Measurements from ENCODE around the gene RPS27L. TPM values are rescaled to one million over a fixed set of nuclear protein-coding genes. Genes with fewer than 3 reads are reported as not detected.
A peak's percentile ranks its signal among the peaks of the same experiment; 100 is the strongest.

The RPS27L gene
- total and polyA plus RNA-seq, 4 donors, result 9.8 to 184 (median 40.7) TPM

DNA sequence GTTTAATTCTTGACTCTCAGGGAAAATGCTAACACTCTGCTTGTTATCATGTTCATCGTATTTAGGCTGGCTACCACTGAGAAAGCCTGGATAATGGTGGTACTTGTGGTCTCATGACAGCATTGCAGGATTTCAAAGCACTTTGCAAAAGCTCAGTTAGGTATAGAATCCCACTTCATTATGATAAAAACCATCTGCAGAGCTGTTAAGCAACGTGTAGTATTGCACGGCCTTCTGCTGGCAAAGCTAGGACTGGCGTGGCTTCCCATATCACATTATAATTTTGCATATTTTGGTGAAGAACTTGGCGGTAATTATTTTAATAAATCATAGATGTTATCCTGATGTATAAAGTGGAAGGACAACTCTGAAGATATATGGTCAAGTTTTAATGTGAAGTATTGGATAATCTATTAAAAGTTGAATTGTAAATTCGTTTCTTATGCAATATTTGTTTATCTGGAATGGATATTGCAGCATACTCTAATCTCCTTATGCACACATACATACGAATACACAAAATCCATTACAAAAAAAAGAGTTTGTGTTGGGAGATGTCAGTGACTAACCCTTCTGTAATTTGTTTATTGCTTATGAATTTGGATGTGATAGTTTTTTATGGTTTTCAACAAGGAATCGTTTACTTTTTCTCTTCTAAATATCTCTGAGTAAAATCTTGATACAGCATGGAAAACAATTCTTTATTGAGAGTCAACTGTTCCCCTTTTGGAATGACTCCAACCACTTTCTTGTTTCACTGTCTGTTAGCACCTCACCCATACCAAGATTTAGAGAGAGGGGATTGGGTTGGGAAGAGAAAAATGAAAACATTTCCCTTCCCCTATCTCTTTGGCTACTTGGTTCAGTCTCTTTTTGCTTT is 41.3 kb upstream of the RPS27L start:
- no peak overlapping the region for H3K9ac ChIP-seq (ENCODE audit: low read depth in 1 of 2, low read length in 2 of 2)
- no peaks in the 10 kb centered on the region for H3K9me3 ChIP-seq (ENCODE audit: control insufficient read depth in 4 of 4, low read length in 3 of 4)
- H3K27me3 ChIP-seq (ENCODE audit: control insufficient read depth in 4 of 4, insufficient read depth in 4 of 4, low read length in 3 of 4), result no peaks in the 10 kb centered on the region
- TF ChIP-seq HNF4A (conservative IDR thresholded peaks at IDR 0.05), result no peak
- TF ChIP-seq, protein P1, sequence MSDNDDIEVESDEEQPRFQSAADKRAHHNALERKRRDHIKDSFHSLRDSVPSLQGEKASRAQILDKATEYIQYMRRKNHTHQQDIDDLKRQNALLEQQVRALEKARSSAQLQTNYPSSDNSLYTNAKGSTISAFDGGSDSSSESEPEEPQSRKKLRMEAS (IDR thresholded peaks at IDR 0.05), result no peak
- TF ChIP-seq, protein P2, sequence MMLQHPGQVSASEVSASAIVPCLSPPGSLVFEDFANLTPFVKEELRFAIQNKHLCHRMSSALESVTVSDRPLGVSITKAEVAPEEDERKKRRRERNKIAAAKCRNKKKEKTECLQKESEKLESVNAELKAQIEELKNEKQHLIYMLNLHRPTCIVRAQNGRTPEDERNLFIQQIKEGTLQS (IDR thresholded peaks at IDR 0.05), result peak; percentile 20
- TF ChIP-seq EGR1 (IDR thresholded peaks at IDR 0.05; ENCODE audit: low read depth in 2 of 2), result no peak
- no peak for TF ChIP-seq FOXA1 (IDR thresholded peaks at IDR 0.05)
- no peak for TF ChIP-seq TAF1 (conservative IDR thresholded peaks at IDR 0.05)
- TF ChIP-seq NR2F2 (IDR thresholded peaks at IDR 0.05), result no peak
- no peak for DNase-seq (ENCODE audit: low spot score)
- no peak overlapping the region for H3K27ac ChIP-seq (ENCODE audit: low read depth in 1 of 2, low read length in 2 of 2)
- no peak overlapping the region for H3K4me3 ChIP-seq (ENCODE audit: low read depth in 1 of 3, low read length in 3 of 3)
- H3K4me1 ChIP-seq (ENCODE audit: control insufficient read depth in 4 of 4, insufficient read depth in 4 of 4, low read length in 3 of 4), result peaks cover 10 to 42% (median 20%) of the 10 kb centered on the region in 4 donors
- 46% methylated on average over 8 of the region's 8 CpGs for WGBS
- H3K36me3 ChIP-seq (ENCODE audit: control insufficient read depth in 4 of 4, insufficient read depth in 3 of 4, low read depth in 1 of 4, low read length in 3 of 4), result no peaks in the 10 kb centered on the region

DNA sequence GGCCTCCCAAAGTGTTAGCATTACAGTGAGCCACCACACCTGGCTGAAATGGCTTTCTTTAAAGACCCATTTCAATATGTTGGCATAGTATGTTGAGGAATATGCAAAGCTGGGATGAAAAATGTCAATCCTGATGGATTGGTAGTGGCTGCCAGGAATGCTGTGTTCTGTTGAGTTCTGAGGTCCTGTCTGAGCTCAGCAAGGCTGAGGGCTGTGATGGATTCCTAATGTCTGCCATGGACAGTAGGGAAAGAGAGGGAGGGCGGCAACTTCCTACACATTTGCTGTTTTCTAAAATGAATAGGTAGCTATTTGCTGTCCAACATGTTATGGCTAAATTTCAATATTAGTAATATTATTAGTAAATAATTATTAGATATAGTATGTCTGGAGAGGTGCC is 40.3 kb upstream of the RPS27L start:
- H3K27ac ChIP-seq (ENCODE audit: low read depth in 1 of 2, low read length in 2 of 2), result no peak overlapping the region
- no peak for DNase-seq (ENCODE audit: low spot score)
- no peak for TF ChIP-seq GABPA (IDR thresholded peaks at IDR 0.05 in 1 of 2, conservative IDR thresholded peaks at IDR 0.05 in 1 of 2)
- TF ChIP-seq, protein P3, sequence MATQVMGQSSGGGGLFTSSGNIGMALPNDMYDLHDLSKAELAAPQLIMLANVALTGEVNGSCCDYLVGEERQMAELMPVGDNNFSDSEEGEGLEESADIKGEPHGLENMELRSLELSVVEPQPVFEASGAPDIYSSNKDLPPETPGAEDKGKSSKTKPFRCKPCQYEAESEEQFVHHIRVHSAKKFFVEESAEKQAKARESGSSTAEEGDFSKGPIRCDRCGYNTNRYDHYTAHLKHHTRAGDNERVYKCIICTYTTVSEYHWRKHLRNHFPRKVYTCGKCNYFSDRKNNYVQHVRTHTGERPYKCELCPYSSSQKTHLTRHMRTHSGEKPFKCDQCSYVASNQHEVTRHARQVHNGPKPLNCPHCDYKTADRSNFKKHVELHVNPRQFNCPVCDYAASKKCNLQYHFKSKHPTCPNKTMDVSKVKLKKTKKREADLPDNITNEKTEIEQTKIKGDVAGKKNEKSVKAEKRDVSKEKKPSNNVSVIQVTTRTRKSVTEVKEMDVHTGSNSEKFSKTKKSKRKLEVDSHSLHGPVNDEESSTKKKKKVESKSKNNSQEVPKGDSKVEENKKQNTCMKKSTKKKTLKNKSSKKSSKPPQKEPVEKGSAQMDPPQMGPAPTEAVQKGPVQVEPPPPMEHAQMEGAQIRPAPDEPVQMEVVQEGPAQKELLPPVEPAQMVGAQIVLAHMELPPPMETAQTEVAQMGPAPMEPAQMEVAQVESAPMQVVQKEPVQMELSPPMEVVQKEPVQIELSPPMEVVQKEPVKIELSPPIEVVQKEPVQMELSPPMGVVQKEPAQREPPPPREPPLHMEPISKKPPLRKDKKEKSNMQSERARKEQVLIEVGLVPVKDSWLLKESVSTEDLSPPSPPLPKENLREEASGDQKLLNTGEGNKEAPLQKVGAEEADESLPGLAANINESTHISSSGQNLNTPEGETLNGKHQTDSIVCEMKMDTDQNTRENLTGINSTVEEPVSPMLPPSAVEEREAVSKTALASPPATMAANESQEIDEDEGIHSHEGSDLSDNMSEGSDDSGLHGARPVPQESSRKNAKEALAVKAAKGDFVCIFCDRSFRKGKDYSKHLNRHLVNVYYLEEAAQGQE (IDR thresholded peaks at IDR 0.05), result no peak
- no peak for TF ChIP-seq RXRA (IDR thresholded peaks at IDR 0.05)
- no peak for TF ChIP-seq FOXA1 (IDR thresholded peaks at IDR 0.05)
- TF ChIP-seq, protein P1 (IDR thresholded peaks at IDR 0.05), result no peak
- no peak overlapping the region for H3K9ac ChIP-seq (ENCODE audit: low read depth in 1 of 2, low read length in 2 of 2)
- H3K4me3 ChIP-seq (ENCODE audit: low read depth in 1 of 3, low read length in 3 of 3), result no peak overlapping the region
- no peaks in the 10 kb centered on the region for H3K36me3 ChIP-seq (ENCODE audit: control insufficient read depth in 4 of 4, insufficient read depth in 3 of 4, low read depth in 1 of 4, low read length in 3 of 4)
- peaks cover 10 to 39% (median 20%) of the 10 kb centered on the region in 4 donors for H3K4me1 ChIP-seq (ENCODE audit: control insufficient read depth in 4 of 4, insufficient read depth in 4 of 4, low read length in 3 of 4)
- H3K9me3 ChIP-seq (ENCODE audit: control insufficient read depth in 4 of 4, low read length in 3 of 4), result no peaks in the 10 kb centered on the region
- WGBS, result 100% methylated on average over 1 of the region's 1 CpG
- no peaks in the 10 kb centered on the region for H3K27me3 ChIP-seq (ENCODE audit: control insufficient read depth in 4 of 4, insufficient read depth in 4 of 4, low read length in 3 of 4)

DNA sequence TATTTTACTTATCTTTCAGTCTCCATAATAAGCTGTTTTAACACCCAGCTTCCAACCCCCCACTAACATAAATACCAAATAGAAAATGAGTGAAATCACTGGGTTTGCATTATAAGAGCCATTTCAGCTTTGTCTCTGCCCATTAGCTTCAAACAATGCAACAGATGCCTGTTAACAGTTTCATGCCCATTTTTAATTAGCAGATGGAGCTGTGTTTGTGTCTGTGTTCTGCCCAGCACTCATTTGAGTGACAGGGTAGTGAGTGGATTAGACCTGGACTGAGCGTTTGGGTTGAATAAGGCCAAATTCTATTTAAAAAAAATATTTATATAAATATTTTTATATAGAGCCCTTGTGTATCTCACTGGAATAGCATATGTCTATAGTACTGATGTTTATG is 39.6 kb upstream of the RPS27L start:
- WGBS, result 87% methylated on average over 1 of the region's 1 CpG
- peaks cover 10 to 38% (median 20%) of the 10 kb centered on the region in 4 donors for H3K4me1 ChIP-seq (ENCODE audit: control insufficient read depth in 4 of 4, insufficient read depth in 4 of 4, low read length in 3 of 4)
- no peak for TF ChIP-seq FOXA1 (IDR thresholded peaks at IDR 0.05)
- TF ChIP-seq, protein P4, sequence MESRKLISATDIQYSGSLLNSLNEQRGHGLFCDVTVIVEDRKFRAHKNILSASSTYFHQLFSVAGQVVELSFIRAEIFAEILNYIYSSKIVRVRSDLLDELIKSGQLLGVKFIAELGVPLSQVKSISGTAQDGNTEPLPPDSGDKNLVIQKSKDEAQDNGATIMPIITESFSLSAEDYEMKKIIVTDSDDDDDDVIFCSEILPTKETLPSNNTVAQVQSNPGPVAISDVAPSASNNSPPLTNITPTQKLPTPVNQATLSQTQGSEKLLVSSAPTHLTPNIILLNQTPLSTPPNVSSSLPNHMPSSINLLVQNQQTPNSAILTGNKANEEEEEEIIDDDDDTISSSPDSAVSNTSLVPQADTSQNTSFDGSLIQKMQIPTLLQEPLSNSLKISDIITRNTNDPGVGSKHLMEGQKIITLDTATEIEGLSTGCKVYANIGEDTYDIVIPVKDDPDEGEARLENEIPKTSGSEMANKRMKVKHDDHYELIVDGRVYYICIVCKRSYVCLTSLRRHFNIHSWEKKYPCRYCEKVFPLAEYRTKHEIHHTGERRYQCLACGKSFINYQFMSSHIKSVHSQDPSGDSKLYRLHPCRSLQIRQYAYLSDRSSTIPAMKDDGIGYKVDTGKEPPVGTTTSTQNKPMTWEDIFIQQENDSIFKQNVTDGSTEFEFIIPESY (IDR thresholded peaks at IDR 0.05), result no peak
- TF ChIP-seq, protein P3 (IDR thresholded peaks at IDR 0.05), result no peak
- no peaks in the 10 kb centered on the region for H3K27me3 ChIP-seq (ENCODE audit: control insufficient read depth in 4 of 4, insufficient read depth in 4 of 4, low read length in 3 of 4)
- no peak overlapping the region for H3K9ac ChIP-seq (ENCODE audit: low read depth in 1 of 2, low read length in 2 of 2)
- no peak overlapping the region for H3K4me3 ChIP-seq (ENCODE audit: low read depth in 1 of 3, low read length in 3 of 3)
- H3K27ac ChIP-seq (ENCODE audit: low read depth in 1 of 2, low read length in 2 of 2), result no peak overlapping the region
- DNase-seq (ENCODE audit: low spot score), result no peak
- H3K36me3 ChIP-seq (ENCODE audit: control insufficient read depth in 4 of 4, insufficient read depth in 3 of 4, low read depth in 1 of 4, low read length in 3 of 4), result no peaks in the 10 kb centered on the region
- no peaks in the 10 kb centered on the region for H3K9me3 ChIP-seq (ENCODE audit: control insufficient read depth in 4 of 4, low read length in 3 of 4)
